HepG2 (cell line): ENCODE results near the gene TTC31. TPM values are rescaled to one million over a fixed set of nuclear protein-coding genes. Genes with fewer than 3 reads are reported as not detected.

ENCODE experiments used
- ADNP ChIP-seq: sonication (generic); formaldehyde crosslinking; IDR thresholded peaks from 2 replicates; pipeline ENCODE4 v1.4.0; 2020; ENCODE audit warnings: missing genetic modification reagents
- ATM ChIP-seq: fragments of 450-650 bp; IDR thresholded peaks from 2 replicates; pipeline ENCODE4 v1.7.1; 2017; ENCODE audit warnings: mild to moderate bottlenecking, borderline replicate concordance
- GATAD1 ChIP-seq: IDR thresholded peaks from 2 replicates; pipeline ENCODE4 v1.6.1; 2016; ENCODE audit warnings: missing genetic modification reagents, missing compliant biosample characterization
- IKZF4 ChIP-seq: sonication (generic); formaldehyde crosslinking; IDR thresholded peaks from 2 replicates; pipeline ENCODE4 v1.5.1; 2020; ENCODE audit warnings: borderline replicate concordance, mild to moderate bottlenecking, low read depth, missing genetic modification reagents; ENCODE audit errors: not compliant biosample characterization
- JARID2 ChIP-seq: sonication (generic); formaldehyde crosslinking; IDR thresholded peaks from 2 replicates; pipeline ENCODE4 v1.8.1; 2023; ENCODE audit warnings: missing genetic modification reagents, inconsistent platforms; ENCODE audit not compliant: insufficient replicate concordance
- KDM4B ChIP-seq: sonication (generic); formaldehyde crosslinking; IDR thresholded peaks from 2 replicates; pipeline ENCODE4 v1.4.0; 2020; ENCODE audit warnings: missing genetic modification reagents
- MED13 ChIP-seq: sonication (generic); formaldehyde crosslinking; IDR thresholded peaks from 2 replicates; pipeline ENCODE4 v1.5.0; 2020; ENCODE audit warnings: missing genetic modification reagents
- MED8 ChIP-seq: sonication (generic); formaldehyde crosslinking; IDR thresholded peaks from 2 replicates; pipeline ENCODE4 v1.8.1; 2023; ENCODE audit warnings: mild to moderate bottlenecking, missing genetic modification reagents; ENCODE audit not compliant: insufficient replicate concordance
- NR2F1 ChIP-seq, 2 experiments: fragments of 450-650 bp in 1 of 2; formaldehyde crosslinking in 1 of 2; IDR thresholded peaks; 2 replicates each; pipeline versions ENCODE4 v1.5.0 to v1.6.1; 2016 to 2020; ENCODE audit warnings: mild to moderate bottlenecking in 1 of 2, missing compliant biosample characterization in 1 of 2, missing genetic modification reagents in 1 of 2, moderate library complexity in 1 of 2
- PPARG ChIP-seq: conservative IDR thresholded peaks from 2 replicates; pipeline ENCODE4 v1.6.1; 2016; ENCODE audit warnings: missing biosample characterization, missing genetic modification reagents
- SAFB2 ChIP-seq: sonication (generic); formaldehyde crosslinking; IDR thresholded peaks from 2 replicates; pipeline ENCODE4 v1.5.1; 2020; ENCODE audit warnings: missing genetic modification reagents, low read depth, mild to moderate bottlenecking, borderline replicate concordance
- THAP11 ChIP-seq: IDR thresholded peaks from 2 replicates; pipeline ENCODE4 v1.6.1; 2016; ENCODE audit warnings: missing biosample characterization, missing genetic modification reagents
- ZFP37 ChIP-seq: sonication (generic); formaldehyde crosslinking; IDR thresholded peaks from 2 replicates; pipeline ENCODE4 v1.4.0; 2020; ENCODE audit warnings: missing genetic modification reagents, borderline replicate concordance
- ZNF572 ChIP-seq: sonication (generic); formaldehyde crosslinking; IDR thresholded peaks from 2 replicates; pipeline ENCODE4 v1.5.1; 2020; ENCODE audit warnings: mild to moderate bottlenecking, missing genetic modification reagents
- ZSCAN9 ChIP-seq: IDR thresholded peaks from 2 replicates; pipeline ENCODE4 v1.6.1; 2016; ENCODE audit warnings: borderline replicate concordance
- polyA plus RNA-seq, 8 experiments: library from polyadenylated mRNA; depleted of rRNA in 3 of 8; stranded (reverse) in 7 of 8; unstranded in 1 of 8; fragments of >200 nt; fragmentation: Illumina TruSeq in 4 of 8; extraction: Trizol in 4 of 8; gene quantifications; 2 replicates each; pipeline versions ENCODE4 v1.2.1 to v1.2.3, GENCODE V29; 2011 to 2016; ENCODE audit warnings: low read depth in 4 of 8, missing spikeins in 1 of 8, mixed read lengths in 1 of 8; ENCODE audit not compliant: insufficient read depth in 1 of 8
- total RNA-seq, 5 experiments: library from RNA; depleted of rRNA; stranded (reverse); fragments of >200 nt; fragmentation: Illumina TruSeq; extraction: Trizol; gene quantifications; 2 replicates each; pipeline ENCODE4 v1.2.3, GENCODE V29; 2016; ENCODE audit warnings: low read depth in 1 of 5
- TF ChIP-seq, protein P1 (sequence below): sonication (generic); formaldehyde crosslinking; IDR thresholded peaks from 2 replicates; pipeline ENCODE4 v1.8.0; 2022; ENCODE audit warnings: mild to moderate bottlenecking, missing genetic modification reagents, borderline replicate concordance
- TF ChIP-seq, protein P2 (sequence below): sonication (generic); formaldehyde crosslinking; IDR thresholded peaks from 2 replicates; pipeline ENCODE4 v1.8.1; 2023; ENCODE audit warnings: mild to moderate bottlenecking, inconsistent platforms, moderate library complexity, missing genetic modification reagents, borderline replicate concordance
- TF ChIP-seq, protein P3 (sequence below): sonication (generic); formaldehyde crosslinking; IDR thresholded peaks from 2 replicates; pipeline ENCODE4 v1.4.0; 2020; ENCODE audit warnings: missing genetic modification reagents
- TF ChIP-seq, protein P4 (sequence below): sonication (generic); formaldehyde crosslinking; IDR thresholded peaks from 2 replicates; pipeline ENCODE4 v1.4.0; 2020; ENCODE audit warnings: mild to moderate bottlenecking, low read depth, missing genetic modification reagents
- TF ChIP-seq, protein P5 (sequence below): sonication (generic); formaldehyde crosslinking; conservative IDR thresholded peaks from 2 replicates; pipeline ENCODE4 v1.4.0; 2020; ENCODE audit warnings: missing genetic modification reagents
- TF ChIP-seq, protein P6 (sequence below): sonication (generic); formaldehyde crosslinking; IDR thresholded peaks from 2 replicates; pipeline ENCODE4 v1.8.1; 2023; ENCODE audit warnings: missing genetic modification reagents, mild to moderate bottlenecking, borderline replicate concordance

Gene TTC31
- total and polyA plus RNA-seq, 2 of the 13 experiments (the other 11 are each of a cell fraction or from before 2014, with no cell fraction given): 28.3 to 39.5 TPM

DNA sequence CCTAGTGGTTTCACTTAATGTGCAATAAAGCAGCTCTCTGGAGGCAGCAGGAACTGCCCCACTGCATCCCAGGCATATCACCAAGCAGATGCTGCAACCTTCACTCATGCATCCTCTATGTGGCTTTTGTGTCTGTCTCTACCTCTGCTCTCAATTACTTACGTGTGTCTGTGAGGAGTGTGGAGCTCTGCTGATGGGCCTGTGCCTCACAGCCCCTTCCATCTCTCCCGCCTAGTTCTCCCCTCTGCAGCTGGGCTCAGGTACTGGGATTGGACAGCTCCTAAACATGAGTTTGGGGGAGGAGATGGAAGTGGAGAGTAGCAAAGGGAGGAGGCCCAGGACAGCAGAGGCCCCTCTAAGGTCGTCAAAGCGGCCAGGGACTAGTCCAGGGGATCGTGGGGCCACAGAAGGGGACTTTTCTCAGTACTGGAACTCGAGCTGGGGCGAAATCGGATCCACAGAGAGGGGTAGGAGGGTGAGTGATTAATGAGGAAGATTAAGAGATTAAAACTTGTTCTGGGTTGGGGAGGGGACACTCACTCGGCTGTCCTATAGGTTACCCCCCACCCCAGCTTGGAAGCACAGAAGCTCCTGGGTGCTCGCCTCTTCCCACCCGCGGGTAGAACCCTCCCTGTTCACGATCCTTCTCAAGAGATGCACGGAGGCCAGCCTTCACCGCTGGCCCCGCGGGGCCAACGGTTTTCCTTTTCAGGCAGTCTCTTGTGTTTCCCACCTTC lies 18.6 kb downstream of the TTC31 start (continued):
- TF ChIP-seq NR2F1 (CRISPR knock-in tag; IDR thresholded peaks at IDR 0.05) (no peak), THAP11 (no peak), SAFB2 (CRISPR knock-in tag) (0 out of 2 replicates have a peak, but pooled peaks have one; percentile 7), PPARG (CRISPR knock-in tag) (no peak), ZFP37 (no peak), MED13 (CRISPR knock-in tag) (no peak), KDM4B (CRISPR knock-in tag) (no peak), ZSCAN9 (no peak), MED8 (CRISPR knock-in tag) (no peak), ZNF572 (CRISPR knock-in tag) (no peak), IKZF4 (peak; percentile 17), GATAD1 (0 out of 2 replicates have a peak, but pooled peaks have one; percentile 31), JARID2 (CRISPR knock-in tag) (no peak), ATM (no peak), ADNP (CRISPR knock-in tag) (no peak)
- TF ChIP-seq, protein P1, sequence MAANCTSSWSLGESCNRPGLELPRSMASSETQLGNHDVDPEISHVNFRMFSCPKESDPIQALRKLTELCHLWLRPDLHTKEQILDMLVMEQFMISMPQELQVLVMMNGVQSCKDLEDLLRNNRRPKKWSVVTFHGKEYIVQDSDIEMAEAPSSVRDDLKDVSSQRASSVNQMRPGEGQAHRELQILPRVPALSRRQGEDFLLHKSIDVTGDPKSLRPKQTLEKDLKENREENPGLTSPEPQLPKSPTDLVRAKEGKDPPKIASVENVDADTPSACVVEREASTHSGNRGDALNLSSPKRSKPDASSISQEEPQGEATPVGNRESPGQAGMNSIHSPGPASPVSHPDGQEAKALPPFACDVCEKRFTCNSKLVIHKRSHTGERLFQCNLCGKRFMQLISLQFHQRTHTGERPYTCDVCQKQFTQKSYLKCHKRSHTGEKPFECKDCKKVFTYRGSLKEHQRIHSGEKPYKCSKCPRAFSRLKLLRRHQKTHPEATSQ (CRISPR knock-in tag): no peak
- TF ChIP-seq, protein P2, sequence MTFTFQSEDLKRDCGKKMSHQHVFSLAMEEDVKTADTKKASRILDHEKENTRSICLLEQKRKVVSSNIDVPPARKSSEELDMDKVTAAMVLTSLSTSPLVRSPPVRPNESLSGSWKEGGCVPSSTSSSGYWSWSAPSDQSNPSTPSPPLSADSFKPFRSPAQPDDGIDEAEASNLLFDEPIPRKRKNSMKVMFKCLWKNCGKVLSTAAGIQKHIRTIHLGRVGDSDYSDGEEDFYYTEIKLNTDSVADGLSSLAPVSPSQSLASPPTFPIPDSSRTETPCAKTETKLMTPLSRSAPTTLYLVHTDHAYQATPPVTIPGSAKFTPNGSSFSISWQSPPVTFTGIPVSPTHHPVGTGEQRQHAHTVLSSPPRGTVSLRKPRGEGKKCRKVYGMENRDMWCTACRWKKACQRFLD (CRISPR knock-in tag): no peak
- TF ChIP-seq, protein P3, sequence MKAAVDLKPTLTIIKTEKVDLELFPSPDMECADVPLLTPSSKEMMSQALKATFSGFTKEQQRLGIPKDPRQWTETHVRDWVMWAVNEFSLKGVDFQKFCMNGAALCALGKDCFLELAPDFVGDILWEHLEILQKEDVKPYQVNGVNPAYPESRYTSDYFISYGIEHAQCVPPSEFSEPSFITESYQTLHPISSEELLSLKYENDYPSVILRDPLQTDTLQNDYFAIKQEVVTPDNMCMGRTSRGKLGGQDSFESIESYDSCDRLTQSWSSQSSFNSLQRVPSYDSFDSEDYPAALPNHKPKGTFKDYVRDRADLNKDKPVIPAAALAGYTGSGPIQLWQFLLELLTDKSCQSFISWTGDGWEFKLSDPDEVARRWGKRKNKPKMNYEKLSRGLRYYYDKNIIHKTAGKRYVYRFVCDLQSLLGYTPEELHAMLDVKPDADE (CRISPR knock-in tag): no peak
- TF ChIP-seq, protein P4, sequence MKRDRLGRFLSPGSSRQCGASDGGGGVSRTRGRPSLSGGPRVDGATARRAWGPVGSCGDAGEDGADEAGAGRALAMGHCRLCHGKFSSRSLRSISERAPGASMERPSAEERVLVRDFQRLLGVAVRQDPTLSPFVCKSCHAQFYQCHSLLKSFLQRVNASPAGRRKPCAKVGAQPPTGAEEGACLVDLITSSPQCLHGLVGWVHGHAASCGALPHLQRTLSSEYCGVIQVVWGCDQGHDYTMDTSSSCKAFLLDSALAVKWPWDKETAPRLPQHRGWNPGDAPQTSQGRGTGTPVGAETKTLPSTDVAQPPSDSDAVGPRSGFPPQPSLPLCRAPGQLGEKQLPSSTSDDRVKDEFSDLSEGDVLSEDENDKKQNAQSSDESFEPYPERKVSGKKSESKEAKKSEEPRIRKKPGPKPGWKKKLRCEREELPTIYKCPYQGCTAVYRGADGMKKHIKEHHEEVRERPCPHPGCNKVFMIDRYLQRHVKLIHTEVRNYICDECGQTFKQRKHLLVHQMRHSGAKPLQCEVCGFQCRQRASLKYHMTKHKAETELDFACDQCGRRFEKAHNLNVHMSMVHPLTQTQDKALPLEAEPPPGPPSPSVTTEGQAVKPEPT (CRISPR knock-in tag): no peak
- TF ChIP-seq, protein P5, sequence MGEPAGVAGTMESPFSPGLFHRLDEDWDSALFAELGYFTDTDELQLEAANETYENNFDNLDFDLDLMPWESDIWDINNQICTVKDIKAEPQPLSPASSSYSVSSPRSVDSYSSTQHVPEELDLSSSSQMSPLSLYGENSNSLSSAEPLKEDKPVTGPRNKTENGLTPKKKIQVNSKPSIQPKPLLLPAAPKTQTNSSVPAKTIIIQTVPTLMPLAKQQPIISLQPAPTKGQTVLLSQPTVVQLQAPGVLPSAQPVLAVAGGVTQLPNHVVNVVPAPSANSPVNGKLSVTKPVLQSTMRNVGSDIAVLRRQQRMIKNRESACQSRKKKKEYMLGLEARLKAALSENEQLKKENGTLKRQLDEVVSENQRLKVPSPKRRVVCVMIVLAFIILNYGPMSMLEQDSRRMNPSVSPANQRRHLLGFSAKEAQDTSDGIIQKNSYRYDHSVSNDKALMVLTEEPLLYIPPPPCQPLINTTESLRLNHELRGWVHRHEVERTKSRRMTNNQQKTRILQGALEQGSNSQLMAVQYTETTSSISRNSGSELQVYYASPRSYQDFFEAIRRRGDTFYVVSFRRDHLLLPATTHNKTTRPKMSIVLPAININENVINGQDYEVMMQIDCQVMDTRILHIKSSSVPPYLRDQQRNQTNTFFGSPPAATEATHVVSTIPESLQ: no peak
- TF ChIP-seq, protein P6, sequence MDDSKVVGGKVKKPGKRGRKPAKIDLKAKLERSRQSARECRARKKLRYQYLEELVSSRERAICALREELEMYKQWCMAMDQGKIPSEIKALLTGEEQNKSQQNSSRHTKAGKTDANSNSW (CRISPR knock-in tag): no peak
